Measurements from ENCODE around the gene DCLRE1B. TPM values are rescaled to one million over a fixed set of nuclear protein-coding genes. Genes with fewer than 3 reads are reported as not detected.

The DCLRE1B gene
- total and polyA plus RNA-seq, 9 of the 15 experiments (the other 6 are each of a cell fraction or from before 2014, with no cell fraction given), result 10.6 to 28.8 (median 17.2) TPM

DNA sequence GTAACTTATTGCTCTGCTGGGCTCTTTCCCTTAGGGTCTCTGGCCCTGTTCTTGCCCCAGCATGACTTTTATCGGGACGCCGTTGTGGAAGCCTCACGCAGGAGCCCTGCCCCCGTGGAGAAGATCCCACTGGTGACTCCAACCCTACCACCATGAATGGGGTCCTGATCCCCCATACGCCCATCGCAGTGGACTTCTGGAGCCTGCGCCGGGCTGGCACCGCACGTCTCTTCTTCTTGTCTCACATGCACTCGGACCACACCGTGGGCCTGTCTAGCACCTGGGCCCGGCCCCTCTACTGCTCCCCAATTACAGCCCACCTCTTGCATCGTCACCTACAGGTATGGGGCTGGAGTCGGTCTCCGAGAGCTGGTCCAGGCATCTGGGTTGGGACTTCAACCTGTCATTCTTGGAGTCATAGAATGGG is 322 bp downstream of the DCLRE1B start (continued):
- 0 out of 2 replicates have a peak, but pooled peaks have one; percentile 13 for TF ChIP-seq PML (IDR thresholded peaks at IDR 0.05; ENCODE audit: low read length)
- TF ChIP-seq MEIS2 (IDR thresholded peaks at IDR 0.05; ENCODE audit: partially characterized antibody), result no peak
- TF ChIP-seq ZNF274 (IDR thresholded peaks at IDR 0.05; ENCODE audit: borderline replicate concordance, low read depth, low read length), result no peak
- no peak for TF ChIP-seq CHD2 (IDR thresholded peaks at IDR 0.05; ENCODE audit: low read depth, low read length)
- TF ChIP-seq NCOR1 (IDR thresholded peaks at IDR 0.05), result no peak
- peak; percentile 59; the same call in 1 of the 2 replicates for TF ChIP-seq TAF7 (tag; IDR thresholded peaks at IDR 0.05)
- TF ChIP-seq ZNF24 (IDR thresholded peaks at IDR 0.05), result no peak
- no peak for TF ChIP-seq NEUROD1 (IDR thresholded peaks at IDR 0.05; ENCODE audit: borderline replicate concordance, low read depth, low read length, partially characterized antibody)
- 0 out of 2 replicates have a peak, but pooled peaks have one; percentile 79 for TF ChIP-seq SAFB (IDR thresholded peaks at IDR 0.05; ENCODE audit: borderline replicate concordance, low read depth, low read length)
- TF ChIP-seq, protein P1, sequence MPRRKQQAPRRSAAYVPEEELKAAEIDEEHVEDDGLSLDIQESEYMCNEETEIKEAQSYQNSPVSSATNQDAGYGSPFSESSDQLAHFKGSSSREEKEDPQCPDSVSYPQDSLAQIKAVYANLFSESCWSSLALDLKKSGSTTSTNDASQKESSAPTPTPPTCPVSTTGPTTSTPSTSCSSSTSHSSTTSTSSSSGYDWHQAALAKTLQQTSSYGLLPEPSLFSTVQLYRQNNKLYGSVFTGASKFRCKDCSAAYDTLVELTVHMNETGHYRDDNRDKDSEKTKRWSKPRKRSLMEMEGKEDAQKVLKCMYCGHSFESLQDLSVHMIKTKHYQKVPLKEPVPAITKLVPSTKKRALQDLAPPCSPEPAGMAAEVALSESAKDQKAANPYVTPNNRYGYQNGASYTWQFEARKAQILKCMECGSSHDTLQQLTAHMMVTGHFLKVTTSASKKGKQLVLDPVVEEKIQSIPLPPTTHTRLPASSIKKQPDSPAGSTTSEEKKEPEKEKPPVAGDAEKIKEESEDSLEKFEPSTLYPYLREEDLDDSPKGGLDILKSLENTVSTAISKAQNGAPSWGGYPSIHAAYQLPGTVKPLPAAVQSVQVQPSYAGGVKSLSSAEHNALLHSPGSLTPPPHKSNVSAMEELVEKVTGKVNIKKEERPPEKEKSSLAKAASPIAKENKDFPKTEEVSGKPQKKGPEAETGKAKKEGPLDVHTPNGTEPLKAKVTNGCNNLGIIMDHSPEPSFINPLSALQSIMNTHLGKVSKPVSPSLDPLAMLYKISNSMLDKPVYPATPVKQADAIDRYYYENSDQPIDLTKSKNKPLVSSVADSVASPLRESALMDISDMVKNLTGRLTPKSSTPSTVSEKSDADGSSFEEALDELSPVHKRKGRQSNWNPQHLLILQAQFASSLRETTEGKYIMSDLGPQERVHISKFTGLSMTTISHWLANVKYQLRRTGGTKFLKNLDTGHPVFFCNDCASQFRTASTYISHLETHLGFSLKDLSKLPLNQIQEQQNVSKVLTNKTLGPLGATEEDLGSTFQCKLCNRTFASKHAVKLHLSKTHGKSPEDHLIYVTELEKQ (CRISPR knock-in tag; IDR thresholded peaks at IDR 0.05), result no peak
- TF ChIP-seq ZNF76 (CRISPR knock-in tag; IDR thresholded peaks at IDR 0.05; ENCODE audit: borderline replicate concordance), result no peak
- TF ChIP-seq, protein P2, sequence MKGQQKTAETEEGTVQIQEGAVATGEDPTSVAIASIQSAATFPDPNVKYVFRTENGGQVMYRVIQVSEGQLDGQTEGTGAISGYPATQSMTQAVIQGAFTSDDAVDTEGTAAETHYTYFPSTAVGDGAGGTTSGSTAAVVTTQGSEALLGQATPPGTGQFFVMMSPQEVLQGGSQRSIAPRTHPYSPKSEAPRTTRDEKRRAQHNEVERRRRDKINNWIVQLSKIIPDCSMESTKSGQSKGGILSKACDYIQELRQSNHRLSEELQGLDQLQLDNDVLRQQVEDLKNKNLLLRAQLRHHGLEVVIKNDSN (CRISPR knock-in tag; IDR thresholded peaks at IDR 0.05), result no peak
- TF ChIP-seq, protein P3, sequence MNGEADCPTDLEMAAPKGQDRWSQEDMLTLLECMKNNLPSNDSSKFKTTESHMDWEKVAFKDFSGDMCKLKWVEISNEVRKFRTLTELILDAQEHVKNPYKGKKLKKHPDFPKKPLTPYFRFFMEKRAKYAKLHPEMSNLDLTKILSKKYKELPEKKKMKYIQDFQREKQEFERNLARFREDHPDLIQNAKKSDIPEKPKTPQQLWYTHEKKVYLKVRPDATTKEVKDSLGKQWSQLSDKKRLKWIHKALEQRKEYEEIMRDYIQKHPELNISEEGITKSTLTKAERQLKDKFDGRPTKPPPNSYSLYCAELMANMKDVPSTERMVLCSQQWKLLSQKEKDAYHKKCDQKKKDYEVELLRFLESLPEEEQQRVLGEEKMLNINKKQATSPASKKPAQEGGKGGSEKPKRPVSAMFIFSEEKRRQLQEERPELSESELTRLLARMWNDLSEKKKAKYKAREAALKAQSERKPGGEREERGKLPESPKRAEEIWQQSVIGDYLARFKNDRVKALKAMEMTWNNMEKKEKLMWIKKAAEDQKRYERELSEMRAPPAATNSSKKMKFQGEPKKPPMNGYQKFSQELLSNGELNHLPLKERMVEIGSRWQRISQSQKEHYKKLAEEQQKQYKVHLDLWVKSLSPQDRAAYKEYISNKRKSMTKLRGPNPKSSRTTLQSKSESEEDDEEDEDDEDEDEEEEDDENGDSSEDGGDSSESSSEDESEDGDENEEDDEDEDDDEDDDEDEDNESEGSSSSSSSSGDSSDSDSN (IDR thresholded peaks at IDR 0.05; ENCODE audit: borderline replicate concordance in 1 of 2, low read depth in 2 of 2, low read length in 2 of 2), result no peak
- no peak for TF ChIP-seq ZNF551 (CRISPR knock-in tag; IDR thresholded peaks at IDR 0.05)
- TF ChIP-seq ZNF253 (CRISPR knock-in tag; conservative IDR thresholded peaks at IDR 0.05), result no peak
- TF ChIP-seq, protein P4, sequence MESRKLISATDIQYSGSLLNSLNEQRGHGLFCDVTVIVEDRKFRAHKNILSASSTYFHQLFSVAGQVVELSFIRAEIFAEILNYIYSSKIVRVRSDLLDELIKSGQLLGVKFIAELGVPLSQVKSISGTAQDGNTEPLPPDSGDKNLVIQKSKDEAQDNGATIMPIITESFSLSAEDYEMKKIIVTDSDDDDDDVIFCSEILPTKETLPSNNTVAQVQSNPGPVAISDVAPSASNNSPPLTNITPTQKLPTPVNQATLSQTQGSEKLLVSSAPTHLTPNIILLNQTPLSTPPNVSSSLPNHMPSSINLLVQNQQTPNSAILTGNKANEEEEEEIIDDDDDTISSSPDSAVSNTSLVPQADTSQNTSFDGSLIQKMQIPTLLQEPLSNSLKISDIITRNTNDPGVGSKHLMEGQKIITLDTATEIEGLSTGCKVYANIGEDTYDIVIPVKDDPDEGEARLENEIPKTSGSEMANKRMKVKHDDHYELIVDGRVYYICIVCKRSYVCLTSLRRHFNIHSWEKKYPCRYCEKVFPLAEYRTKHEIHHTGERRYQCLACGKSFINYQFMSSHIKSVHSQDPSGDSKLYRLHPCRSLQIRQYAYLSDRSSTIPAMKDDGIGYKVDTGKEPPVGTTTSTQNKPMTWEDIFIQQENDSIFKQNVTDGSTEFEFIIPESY (CRISPR knock-in tag; IDR thresholded peaks at IDR 0.05), result no peak; the same call in 1 of the 2 replicates
- TF ChIP-seq BCOR (IDR thresholded peaks at IDR 0.05), result 0 out of 2 replicates have a peak, but pooled peaks have one; percentile 1
- TF ChIP-seq ADNP (tag; IDR thresholded peaks at IDR 0.05), result no peak
- no peak for TF ChIP-seq TCF7L2 (IDR thresholded peaks at IDR 0.05; ENCODE audit: low read depth, low read length)
- TF ChIP-seq SNIP1 (IDR thresholded peaks at IDR 0.05; ENCODE audit: low read depth), result no peak
- no peak for TF ChIP-seq HCFC1 (IDR thresholded peaks at IDR 0.05; ENCODE audit: low read depth, low read length)
- 0 out of 4 replicates have a peak, but pooled peaks of 1 of the 2 experiments have one; percentile 1 for TF ChIP-seq ARNT (IDR thresholded peaks at IDR 0.05)
- no peak for TF ChIP-seq MCM5 (IDR thresholded peaks at IDR 0.05; ENCODE audit: low read depth)

Measured in K562 (cell line).